CD4-positive, alpha-beta T cell treated with Interleukin-21 for 1 hour (primary cell): ENCODE results near the gene RPS14.

Experiments used
- DNase-seq: peaks from one replicate; pipeline ENCODE4 v3.0.0-alpha.2; 2020

The RPS14 gene

DNA sequence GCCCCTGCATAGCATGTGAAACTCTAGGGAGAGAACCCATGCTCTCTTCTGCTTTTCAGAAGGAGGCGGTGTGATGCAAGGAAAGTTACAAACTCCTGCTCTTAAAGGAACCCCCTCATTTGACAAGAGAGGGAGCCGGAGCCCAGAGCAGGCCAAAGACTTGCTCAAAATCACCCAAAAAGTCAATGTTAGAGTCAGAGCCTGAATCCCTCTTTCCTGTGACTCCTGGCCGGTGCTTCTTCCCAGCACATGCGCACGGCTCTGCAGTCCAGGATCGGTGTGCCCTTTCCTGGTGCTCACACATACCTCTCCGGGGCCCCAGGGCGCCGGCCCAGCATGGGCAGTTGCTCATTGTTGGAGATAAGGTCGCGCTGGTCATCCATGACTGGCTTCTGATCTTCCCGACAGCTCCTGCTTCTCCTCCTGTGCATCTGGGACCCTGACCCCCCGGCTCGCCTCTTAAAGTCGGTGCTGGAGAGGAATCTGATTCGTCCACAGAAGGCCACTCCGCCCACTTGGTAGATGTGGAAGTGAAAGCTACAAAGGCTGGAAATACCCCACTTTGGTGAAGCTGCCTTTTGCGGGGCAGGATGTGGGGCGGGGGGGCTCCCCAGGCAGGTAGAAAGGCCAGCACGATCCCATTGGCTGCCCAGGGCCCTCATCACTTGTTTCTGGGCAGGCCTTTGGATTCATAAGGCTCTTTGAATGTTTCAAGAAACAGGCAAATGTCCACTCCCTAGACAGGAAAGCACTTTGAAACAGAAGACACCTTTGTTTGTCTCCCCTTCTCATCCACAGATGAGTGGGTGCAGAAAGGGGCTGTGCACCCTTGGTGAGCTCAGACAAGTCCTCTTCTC lies 37.0 kb downstream of the RPS14 start, which contains the start of gene CD74:
TSS of gene CD74 (minus strand) at position 592 of the 857 bp plus-strand sequence. CDS start at position 431, 161 bp downstream.
- DNase-seq, result peak; percentile 98

DNA sequence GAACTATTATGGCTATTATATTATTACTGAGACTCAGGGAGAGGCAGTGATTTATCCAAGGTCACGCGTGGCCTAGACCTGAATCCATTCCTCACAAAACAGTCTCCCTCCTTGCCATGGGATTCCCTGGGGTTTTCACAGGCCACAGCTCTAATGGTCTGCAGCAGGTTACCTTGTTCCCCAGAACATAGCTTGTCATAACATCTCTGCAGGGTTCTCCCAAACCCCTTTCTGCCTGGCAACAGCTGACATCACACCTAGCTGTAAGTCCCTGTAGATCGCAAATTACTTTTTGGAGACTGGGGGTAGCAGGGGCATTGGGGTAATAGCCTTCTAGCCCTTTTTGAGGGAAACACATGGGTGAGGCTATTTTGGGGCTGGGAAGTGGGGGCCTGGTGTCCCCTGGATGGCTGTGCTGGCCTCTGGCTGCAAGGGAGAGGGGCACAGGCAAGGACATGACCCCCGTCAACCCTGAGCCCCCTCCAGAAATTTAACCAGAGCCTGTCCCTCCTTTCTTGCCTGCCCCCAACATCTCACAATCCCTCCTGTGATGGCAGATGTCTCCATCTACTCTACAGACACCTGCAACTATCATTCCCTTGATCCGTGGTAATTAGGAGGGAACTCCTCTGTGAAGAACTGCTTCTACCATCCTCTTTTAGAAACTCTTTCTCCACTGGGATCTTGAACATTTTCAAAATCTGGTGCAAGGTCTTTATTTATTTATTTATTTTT lies 38.1 kb downstream of the RPS14 start:
- peak; percentile 78 for DNase-seq

DNA sequence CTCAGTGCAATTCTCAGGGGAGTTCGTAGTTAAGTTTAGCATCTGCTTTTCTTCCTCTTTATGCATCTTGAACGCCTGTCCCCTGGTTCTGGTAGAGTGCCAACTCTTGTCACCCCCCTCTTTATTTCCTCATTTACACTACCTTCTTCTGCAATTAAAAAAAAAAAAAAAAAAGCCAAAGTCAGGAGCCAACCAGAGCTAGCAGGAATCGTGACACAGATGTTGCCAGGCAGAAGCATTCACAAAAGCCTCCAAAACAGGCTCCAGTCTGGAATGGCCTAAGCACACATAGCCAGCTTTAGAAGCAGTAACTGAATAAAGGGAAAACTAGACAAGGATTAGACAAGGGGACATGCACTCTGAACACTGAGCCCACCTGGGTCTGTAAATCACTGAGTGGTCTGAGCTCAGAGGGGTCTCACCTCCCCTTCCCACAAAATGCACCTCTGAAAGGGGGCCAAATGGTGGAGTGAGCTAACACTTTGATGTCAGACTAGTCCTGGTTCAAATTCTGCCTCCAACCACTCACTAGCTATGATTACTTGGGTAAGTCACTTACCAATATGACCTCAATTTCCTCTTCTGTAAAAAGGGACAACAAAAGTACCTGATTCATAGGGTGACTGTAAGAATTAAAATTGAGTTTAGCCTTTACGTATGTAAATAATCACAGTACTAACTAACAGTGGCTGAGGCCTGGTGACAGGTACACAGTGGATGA lies 38.9 kb downstream of the RPS14 start:
- DNase-seq, result peak; percentile 74

DNA sequence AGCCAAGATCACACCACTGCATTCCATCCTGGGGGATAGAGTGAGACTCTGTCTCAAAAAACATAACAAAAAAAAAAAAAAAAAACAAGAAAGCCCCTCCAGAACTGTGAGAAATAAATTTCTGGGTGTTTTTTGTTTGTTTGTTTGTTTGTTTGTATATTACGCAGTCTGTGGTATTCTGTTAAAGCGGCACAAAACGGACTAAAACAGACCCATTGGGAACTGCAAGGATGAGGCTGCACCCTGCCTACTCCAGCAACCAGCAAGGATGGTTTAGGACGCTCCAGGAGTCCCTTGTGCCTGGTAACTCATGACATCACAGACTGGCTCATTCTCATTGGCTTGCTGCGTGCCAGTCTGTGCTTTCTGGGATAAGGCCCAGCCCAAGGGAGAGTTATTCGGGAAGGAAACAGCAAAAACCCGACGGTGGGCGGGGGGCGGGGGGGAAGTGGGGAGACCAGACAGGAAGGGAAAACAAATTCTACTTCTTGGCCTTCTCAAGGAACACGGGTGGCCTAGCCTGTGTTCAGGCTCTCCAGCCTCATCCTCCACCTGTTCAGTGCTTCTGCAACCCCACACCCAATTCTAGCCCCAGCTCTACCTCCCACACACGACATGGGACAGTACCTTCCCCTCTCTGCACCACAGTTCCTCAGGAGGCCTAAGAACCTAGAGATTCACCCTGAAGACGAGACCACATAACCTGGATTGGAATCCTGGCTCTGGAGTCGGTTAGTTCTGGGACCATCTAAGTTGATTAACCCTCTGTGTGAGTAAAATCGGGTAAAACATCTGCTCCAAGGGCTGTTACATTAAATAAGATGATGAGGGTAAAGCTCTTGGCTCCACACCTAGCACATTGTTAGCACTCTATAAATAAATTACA lies 39.7 kb downstream of the RPS14 start:
- peak; percentile 70 for DNase-seq

DNA sequence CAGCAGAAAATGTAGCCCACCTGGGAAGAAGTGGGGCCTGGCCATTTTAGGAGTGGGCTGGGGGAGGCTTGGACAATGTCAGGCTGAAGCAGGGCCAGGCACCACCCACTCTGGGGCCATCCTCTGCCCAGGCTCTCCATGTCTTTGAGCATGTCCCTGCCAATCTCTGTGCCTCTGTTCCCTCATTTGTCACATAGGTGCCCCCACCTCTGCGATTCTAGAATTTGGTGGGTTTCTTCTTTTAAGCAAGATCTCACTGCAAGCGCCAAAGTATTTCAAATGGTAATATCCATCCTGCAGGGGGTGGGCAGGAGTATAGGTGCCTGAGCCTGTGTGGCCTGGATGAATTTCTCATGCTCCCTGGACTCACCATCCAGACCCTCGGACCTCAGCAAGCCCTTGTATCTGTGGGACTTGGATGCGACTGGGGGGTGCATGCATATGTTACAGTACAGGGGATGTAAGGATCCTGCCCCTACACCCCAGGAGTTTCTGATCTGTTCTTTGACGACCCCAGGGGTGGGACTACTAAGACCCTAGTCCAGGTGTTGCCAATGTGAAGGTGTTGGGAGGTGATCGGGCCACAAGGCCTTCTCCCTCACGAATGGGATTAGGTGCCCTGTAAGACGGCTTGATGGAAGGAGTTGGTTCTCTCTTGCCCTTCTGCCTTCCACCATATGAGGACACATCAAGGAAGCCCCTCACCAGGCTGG lies 41.2 kb downstream of the RPS14 start:
- no peak for DNase-seq

DNA sequence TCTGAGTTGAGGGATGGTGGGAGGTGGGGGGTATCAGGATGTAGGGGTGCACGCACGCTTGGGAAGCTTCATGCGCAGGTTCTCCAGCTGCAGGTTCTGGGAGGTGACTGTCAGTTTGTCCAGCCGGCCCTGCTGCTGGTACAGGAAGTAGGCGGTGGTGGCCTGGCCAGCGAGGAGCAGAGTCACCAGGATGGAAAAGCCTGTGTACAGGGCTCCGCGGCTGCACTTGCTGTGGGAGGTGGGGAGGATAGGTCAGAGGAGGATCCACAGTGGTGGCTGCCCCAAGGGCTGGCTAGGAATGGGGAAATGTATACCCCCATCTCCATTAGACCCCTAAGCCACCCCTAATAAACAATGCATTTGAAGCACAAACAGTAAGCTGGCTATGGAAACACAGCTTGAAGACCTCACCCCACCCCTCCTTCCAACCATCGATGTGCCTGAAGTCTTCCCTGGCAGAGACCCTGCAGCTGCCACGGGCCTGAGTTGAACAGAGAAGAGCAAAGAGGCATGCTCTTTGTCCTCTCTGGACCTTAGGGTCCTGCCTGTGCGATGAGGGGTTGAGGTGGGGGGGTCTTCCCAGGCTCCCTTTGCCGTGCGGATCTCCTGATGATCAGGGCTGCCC lies 42.3 kb downstream of the RPS14 start:
- no peak for DNase-seq

DNA sequence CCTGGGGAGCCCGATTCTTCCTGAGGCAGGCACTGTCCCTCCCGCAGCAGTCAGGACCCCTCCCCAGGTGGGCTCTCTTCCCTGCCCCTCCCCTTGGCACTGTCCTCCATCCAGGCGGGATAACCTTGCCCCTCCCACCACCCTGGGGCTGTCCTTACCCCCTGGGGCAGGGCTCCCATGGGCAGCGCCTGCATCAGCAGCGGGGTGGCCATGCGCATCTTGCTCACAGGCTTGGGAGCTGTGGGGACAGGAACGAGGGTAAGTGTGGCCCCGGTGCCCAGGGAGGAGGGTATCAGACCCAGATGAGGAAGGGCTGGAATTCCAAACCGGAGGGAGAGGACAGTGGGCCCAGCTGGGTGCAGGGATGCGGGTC lies 42.8 kb downstream of the RPS14 start:
- no peak for DNase-seq

DNA sequence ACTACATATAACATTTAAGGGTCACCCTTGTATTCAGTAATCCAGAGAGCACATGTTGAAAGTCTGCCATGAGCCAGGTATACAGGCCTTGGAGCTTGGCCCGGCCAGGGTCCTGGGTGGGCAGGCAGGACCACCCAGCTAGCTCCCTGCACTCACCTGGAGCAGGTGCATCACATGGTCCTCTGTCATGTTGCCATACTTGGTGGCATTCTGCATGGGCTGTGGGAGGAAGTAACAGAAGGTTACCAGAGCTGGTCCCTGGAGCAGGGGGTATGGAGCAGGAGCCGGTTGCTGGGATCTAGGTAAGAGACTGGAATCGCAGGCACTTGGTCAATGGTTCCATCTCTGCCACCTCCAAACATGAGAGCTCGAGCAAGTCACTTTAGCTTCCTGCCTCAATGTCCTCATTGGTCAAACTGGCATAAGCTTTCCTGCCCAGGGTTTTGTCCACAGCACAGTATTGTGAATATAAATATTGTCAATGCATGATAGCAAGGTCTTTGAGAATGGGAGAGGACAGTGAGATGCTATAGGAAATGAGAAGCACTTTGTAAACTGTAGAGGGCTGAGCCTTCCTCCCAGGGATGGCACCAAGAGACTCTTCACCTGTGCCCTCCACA lies 43.3 kb downstream of the RPS14 start:
- DNase-seq, result no peak

DNA sequence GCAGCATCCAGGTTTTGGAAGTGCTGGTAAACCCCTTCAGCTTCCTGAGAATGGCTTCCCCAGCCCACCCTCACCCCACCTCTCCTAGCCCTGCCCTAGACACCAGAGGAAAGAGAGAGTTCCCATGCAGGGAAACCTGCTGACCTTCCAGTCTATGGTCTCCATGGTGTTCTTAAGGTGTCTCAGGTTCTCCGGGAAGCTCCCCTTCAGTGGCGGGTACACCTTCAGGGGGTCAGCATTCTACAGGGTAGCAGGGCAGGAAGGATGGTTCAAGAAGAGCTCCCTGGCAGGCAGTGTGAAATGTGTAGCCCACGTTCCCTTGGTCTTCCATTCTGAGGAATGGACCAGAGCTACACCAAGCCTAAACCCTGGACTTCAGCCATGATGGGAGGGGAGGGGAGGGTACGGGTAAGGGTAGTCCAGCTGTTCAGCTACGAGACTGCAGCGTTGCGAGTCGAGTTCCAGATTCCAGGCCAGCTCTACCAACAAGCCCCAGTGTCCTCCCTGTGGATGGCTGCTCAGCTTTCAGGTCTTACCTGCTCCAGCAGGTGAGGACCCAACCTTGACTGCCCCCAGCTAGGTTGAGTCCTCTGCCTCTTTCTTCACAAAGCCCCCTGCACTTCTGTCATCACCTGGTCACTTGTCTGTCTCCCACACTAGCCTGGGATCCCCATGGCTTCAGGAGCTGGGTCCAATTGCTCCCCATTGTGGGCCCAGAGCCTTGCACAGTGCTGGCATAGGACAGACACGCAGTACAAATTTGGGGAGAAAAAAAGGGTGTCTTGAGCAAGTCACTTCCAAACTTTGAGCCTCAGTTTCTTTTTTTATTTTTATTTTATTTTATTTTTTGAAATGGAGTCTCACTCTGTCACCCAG lies 44.4 kb downstream of the RPS14 start:
- DNase-seq, result no peak

DNA sequence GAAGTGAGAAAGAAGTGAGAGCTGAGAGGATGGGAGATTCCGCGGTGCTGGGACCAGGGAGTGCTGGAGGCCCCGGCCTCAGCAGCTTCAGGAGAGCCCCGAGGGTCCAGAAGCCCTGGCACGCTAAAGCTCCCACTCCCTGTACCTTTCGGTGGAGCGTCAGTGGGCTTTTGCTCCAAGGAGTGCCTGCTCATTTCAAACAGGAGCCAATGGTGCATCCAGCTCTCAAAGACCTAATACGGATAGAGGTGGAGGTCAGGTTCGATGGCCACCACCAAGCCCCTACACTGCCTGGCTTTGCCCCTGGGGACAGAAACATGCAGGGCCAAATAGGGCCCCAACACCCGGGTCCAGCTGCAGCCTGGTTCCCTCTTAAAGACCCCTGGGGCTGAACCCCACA lies 45.0 kb downstream of the RPS14 start:
- DNase-seq, result no peak

DNA sequence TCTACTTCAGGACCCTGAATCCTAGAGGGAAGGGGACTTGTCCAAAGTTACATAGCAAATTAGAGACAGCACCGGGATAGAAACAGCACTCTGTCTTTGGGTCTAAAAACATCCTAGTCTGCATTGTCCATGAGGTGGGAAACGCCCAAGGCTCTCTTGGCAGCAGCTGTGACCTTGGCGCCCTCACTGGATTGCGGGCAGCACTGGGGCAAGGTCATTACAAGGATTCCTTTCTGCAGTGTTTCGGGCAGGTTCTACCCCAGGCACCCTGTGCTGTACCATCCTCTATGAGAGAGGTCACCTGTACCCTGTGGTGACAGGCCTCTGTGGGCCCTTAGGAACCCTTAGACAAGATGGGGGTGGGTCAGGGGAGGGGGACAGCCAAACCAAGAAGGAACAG lies 45.4 kb downstream of the RPS14 start:
- no peak for DNase-seq

DNA sequence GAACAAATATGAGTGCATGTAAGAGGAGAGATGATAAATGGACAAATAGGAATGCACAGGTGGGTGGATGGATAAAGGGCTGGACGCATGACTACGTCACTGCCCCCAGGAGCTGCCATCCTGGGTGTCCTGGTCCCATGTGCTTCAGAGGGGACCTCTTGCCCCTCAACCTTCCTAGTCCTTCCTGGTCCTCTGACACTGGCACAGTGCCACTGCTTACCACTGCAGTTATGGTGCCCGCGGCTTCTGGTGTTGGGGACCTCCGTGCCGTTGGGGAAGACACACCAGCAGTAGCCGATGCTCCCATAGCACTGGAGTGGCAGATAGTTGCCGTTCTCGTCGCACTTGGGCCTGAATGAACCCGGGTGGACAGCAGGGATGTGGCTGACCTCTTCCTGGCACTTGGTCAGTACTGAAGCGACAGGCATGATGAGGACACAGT lies 46.6 kb downstream of the RPS14 start:
- no peak for DNase-seq

DNA sequence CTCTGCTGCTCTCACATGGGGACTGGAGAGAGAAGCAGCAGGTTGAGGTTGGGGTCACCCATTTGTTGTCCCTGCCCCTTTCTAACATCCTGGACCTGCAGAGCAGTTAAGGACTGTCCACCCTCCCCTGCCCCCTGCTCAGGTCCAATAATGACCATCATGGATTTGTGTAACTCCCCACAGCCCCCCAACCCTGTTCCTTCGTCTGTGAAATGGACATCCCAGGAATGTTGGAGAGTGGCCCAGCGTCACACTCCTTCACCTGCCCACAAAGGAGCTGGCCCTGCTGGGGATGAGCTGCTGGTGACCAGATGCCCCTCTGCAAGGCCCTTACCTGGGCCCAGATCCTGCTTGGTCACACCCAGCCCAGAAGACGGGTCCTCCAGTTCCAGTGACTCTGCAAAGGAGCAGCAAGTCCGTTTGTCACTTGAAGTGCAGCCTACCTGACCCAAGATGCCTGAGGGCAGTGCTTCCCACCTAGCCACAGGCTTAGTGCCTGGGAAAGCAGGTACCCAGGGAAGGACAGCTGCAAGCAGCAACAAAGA lies 47.2 kb downstream of the RPS14 start:
- DNase-seq, result no peak

DNA sequence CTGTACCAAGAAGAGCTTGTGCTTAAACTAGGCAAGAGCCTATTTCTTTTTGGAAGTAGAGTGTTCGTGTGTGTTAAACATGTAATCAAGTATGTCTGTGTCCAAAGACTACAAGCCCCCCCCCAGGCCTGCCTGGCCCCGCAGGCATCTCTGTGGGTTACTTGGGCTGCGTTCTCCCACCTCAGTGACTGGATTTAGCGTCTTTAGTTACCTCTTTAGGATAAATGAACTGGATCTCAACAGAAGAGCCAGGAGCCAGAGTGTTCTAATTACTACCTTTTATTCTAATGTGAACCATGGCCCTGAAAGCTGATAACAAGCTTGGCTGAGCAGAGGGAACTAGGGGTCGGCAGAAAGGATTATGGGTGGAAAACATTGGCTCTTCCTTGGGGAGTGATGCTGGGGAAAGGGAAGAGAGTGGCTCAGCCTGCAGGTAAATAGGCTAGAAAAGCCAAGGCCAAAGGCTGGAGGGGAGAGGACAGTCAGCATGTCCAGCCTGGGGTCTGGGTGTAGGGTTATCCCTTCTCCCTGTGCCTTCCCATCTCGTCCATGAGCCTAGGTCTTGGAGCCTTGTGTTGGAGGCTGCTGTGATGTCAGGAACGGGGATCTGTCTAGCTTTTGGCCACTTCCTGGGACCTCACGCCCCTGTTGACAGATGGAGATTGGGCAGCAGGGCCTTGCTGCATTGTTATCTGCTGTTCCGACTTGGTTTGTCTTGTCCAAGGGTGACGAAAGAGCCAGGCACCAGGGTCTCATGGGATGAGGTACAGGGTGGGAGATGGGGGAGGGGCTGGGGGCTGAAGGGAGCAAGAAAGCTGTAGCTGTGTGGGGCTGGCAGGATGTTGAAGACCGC lies 47.9 kb downstream of the RPS14 start:
- no peak for DNase-seq

DNA sequence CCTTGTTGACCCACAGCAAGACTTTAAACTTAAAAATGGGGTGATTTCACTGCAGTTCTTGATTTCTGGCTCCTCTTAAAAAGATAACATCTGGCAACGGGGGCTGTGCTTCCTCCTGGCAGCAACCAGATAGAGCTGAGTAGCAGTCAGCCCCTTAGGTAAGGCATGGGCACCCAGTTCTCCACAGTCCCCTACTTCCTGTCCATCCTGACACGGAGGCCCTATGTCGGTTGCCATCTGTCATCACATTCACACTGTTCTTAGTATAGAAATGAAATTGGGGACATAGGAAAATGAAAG lies 48.5 kb downstream of the RPS14 start:
- DNase-seq, result no peak

DNA sequence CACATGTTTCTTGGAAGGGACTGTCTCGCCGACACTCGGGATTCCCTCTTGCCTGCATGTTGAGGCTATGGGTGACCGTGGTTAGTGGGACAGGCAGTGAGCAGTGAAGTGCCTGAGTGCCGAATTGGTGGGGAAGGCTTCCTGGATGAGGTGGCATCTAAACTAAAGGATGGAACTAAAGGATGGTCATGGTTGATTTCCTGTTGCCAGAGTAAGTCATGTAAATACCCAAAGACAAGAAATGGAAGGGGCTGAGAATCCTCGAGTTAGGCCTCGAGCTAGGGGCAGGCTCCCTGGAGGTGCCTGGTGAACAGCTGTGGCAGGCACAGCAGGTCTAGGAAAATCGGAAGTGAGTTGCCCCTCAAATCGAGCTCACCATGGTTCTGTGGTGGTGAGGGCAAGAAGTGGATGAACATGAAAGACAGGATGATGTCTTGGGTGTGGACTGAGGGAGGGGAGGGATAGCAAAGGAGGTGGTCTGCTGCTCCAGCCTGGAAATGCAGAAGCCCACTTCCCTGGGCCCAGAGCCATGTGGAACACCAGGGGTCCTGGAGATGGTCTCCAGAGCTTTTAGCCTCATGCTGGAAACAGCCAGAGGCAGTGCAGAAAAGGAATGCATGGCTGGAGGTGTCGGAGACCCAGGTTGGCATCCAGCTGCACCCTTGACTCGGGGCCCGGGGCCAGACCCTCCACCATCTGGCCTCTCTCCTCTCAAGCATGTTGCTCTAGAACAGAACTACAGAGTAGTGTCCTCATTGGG lies 49.0 kb downstream of the RPS14 start:
- no peak for DNase-seq

DNA sequence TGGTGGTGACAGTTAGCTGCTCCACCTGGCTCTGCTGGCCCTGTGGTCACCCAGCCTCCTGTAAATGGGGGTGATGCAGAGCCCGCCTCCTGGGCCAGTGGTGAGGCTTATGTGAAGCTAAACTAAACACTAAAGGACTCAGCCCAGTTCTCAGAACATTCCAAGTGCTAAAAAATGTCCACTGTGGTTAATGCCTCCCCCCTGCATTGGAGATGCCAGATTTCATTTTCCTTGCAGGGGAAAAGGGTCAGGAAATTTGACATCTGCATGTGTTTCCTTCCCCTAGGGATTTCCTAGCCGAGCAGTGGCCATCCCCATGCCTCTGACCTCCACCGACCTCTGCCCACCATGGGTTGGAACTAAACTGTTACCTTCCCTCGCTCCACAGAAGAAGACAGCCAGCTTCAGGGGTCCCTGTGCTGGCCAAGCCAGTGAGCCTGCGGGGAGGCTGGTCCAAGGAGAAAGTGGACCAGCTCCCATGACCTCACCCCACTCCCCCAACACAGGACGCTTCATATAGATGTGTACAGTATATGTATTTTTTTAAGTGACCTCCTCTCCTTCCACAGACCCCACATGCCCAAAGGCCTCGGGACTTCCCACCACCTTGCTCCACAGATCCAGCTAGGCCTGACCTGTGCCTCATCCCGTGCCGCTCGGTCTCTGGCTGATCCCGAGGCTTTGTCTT lies 49.9 kb downstream of the RPS14 start:
- peak; percentile 52 for DNase-seq
